GM21529 (cell line): ENCODE data around the gene POLH.
A peak's percentile ranks its signal among the peaks of the same experiment; 100 is the strongest.
"Not testable (repeated sequence)": the region's sequence is repeated elsewhere in the genome, so short reads cannot be mapped to it uniquely, and the experiment has no call there.

Source experiments
- ATAC-seq: cut with Tn5 transposase; IDR thresholded peaks from one replicate; pipeline ENCODE4 v1.9.1; 2021; ENCODE audit not compliant: unreplicated experiment

Gene POLH

DNA sequence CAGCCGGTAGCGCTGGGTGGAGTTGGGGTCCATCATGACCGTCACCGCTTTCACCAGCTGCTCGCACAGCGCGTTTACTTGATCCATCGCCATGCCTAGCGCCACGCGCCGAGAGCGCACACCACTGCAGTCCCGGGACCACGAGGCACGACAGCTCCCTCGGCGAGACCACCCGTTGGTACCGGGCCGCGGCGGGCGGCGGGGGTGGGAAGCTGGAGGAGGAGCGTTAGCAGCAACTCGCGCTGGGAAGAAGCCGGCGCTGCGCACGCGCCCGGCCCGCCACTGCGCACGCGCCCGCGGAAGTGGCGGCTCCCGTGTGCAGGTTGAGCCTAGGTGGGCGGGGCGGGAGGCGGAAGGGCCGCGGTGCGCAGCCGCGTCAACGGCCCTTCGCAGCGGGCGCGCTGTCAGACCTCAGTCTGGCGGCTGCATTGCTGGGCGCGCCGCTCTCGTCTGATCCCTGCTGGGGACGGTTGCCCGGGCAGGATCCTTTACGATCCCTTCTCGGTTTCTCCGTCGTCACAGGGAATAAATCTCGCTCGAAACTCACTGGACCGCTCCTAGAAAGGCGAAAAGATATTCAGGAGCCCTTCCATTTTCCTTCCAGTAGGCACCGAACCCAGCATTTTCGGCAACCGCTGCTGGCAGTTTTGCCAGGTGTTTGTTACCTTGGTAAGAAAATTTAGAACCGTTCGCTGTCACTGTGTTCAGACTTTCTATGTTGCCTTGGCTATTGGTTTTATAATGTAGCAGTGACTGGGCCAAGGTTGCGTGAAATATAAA, at the start of gene POLH, which contains the start of gene XPO5:
Gene POLH (plus strand): TSS at position 414 of the 780 bp plus-strand sequence. CDS start 6,135 bp downstream, outside the sequence.
Gene XPO5 (minus strand): TSS at position 267 of the 780 bp plus-strand sequence. CDS start 174 bp downstream, at position 93.
- ATAC-seq, result peak; percentile 77

- no peak for ATAC-seq
These were observed 43.8 kb upstream of the POLH start for GRCh38 chr6:43532201-43532600.

DNA sequence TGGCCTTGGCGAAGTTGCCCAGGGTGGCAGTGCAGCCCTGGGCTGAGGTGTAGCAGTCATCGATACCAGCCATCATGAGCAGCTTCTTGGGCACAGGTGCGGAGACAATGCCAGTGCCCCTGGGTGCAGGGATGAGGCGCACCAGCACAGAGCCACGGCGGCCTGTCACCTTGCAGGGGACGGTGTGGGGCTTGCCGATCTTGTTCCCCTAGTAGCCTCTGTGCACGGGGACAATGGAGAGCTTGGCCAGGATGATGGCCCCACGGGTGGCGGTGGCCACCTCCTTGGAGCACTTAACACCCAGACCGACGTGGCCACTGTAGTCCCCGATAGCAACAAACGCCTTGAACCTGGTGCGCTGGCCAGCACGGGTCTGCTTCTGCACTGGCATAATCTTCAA, 37.0 kb upstream of the POLH start:
- not testable (repeated sequence) for ATAC-seq

GRCh38 chr6:43539409-43539808, 36.6 kb upstream of the POLH start:
- not testable (repeated sequence) for ATAC-seq

DNA sequence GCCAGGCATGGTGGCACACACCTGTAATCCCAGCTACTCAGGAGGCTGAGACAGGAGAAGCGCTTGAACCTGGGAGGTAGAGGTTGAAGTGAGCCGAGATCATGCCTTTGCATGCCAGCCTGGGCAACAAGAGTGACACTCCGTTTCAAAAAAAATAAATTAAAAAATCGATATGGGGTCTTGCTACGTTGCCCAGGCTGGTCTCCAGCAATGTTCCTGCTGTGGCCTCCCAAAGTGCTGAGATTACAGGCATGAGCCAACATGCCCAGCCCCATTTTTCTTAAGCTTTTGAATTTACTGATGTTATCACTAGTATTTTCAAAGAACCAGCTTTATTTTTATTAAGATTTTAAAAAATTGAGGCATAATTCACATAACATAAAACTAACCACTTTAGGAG, 35.5 kb upstream of the POLH start:
- no peak for ATAC-seq

DNA sequence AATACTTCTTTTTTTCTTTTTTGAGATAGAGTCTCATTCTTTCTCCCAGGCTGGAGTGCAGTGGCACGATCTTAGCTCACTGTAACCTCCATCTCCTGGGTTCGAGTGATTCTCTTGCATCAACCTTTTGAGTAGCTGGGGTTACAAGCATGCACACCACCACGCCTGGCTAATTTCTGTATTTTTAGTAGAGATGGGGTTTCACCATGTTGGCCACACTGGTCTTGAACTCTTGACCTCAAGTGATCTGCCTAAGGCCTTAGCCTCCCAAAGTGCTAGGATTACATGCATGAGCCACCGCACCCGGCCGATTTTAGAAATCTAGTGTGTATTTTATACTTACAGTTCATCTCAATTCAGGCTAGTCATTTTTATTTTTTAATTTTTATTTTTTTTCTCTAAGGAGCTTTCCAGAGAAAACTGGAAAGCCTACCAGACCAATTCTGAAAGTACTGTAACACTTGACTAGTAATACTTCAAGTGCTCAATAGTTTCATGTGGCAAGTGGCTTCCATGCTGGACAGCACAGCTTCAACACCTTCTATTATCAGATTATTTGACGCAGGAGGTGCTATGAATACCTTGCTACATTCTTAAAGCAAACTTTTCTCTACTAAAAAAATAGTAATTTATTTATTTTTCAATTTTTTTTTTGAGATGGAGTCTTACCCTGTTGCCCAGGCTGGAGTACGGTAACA, 34.1 kb upstream of the POLH start:
- no peak for ATAC-seq

- ATAC-seq, result no peak
These were observed 31.5 kb upstream of the POLH start for GRCh38 chr6:43544461-43544860.

- ATAC-seq, result no peak
These were observed 28.8 kb upstream of the POLH start for GRCh38 chr6:43547222-43547621.

GRCh38 chr6:43557620-43558019, 18.4 kb upstream of the POLH start:
- not testable (repeated sequence) for ATAC-seq

GRCh38 chr6:43559328-43559727, 16.7 kb upstream of the POLH start:
- no peak for ATAC-seq

- no peak for ATAC-seq
These were observed 5.0 kb upstream of the POLH start for GRCh38 chr6:43570876-43571441.

- no peak for ATAC-seq
These were observed 4.0 kb upstream of the POLH start for GRCh38 chr6:43572015-43572414.

GRCh38 chr6:43575105-43575771, 747 bp upstream of the POLH start:
- ATAC-seq, result no peak

GRCh38 chr6:43578748-43579147, 2.8 kb downstream of the POLH start:
- ATAC-seq, result no peak

- no peak for ATAC-seq
These were observed 3.2 kb downstream of the POLH start for GRCh38 chr6:43579171-43579570.

GRCh38 chr6:43582911-43583310, 6.9 kb downstream of the POLH start:
- no peak for ATAC-seq

GRCh38 chr6:43584892-43585570, 9.0 kb downstream of the POLH start:
- ATAC-seq, result no peak

DNA sequence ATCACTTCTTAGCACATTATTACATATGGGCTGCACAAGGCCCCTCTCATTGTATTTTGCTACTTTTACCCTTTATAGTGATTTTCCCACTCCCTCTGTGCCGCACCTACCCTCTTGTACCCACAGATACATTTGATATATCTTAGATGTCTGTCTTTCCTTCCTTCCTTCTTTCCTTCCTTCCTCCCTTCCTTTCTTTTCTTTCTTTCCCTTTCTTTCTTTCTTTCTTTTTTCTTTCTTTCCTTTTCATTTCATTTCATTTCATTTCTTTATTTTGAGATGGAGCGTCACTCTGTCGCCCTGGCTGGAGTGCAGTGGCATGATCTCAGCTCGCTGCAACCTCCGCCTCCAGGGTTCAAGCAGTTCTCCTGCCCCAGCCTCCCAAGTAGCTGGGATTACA, 12.2 kb downstream of the POLH start:
- ATAC-seq, result no peak

DNA sequence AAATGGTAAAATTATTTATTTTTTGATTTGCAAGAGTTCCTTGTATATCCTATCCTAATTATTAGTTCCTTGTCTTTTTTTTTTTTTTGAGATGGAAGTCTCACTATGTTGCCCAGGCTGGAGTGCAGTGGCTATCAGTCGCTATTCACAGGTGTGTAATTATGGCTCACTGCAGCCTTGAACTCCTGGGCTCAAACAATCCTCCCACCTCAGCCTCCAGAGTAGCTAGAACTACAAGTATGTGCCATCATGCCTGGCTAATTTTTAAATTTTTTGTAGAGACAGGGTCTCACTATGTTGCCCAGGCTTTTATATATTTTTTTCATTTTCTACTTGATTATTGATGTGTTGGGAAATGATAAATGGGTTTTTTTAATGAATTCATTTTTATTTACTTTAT, 13.6 kb downstream of the POLH start:
- not testable (repeated sequence) for ATAC-seq

DNA sequence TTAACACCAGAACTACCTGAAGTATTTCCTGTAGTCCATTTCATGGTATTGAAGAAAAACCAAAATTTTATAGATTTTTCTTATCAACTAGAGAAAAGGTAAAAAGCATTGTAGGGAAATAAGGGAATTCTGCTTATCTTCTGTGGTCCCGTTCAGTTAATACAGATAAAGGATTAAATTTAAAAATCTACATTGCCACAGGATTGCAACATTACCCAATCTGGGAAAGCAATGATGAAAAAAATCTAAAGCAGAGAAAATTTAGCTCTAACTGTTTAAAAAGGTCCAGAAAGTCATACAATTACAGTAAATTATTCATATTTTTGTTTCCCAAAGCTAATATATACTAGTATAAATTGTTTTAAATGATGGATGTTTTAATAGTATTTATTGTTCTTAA, 18.0 kb downstream of the POLH start:
- no peak for ATAC-seq

DNA sequence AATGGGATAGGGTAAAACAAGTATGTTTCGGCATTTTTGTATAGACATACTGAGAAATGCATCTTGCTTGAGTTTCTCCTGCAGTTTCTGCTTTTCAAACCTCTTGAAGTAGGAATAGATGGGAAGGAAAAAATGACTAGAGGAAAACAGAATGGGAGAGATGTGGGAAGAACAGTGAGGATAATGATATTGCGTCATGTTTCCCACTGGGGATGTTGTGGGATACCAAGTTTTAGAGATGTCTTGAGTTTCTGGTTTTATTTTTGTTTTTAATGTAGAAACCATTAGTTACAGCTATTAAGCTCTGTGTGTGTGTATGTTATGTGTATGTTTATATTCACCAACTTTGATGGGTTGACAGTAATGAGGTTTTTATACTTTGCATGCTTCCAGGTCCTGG, 24.6 kb downstream of the POLH start:
- ATAC-seq, result no peak
